H54 (cell line): ENCODE measurements around the gene LAG3.

Source experiments
- DNase-seq: peaks from one replicate; pipeline ENCODE4 v3.0.0; 2011; ENCODE audit warnings: low spot score, mixed read lengths; ENCODE audit not compliant: insufficient read length
- FAIRE-seq: peaks from 3 replicates; lab custom pipeline; 2011; peaks lifted over from hg19 to GRCh38; lab: Jason Lieb, UNC
- POLR2A ChIP-seq: IDR thresholded peaks from 2 replicates; pipeline ENCODE4 v1.6.1; 2011; ENCODE audit warnings: low read depth, mild to moderate bottlenecking, low read length

The LAG3 gene

DNA sequence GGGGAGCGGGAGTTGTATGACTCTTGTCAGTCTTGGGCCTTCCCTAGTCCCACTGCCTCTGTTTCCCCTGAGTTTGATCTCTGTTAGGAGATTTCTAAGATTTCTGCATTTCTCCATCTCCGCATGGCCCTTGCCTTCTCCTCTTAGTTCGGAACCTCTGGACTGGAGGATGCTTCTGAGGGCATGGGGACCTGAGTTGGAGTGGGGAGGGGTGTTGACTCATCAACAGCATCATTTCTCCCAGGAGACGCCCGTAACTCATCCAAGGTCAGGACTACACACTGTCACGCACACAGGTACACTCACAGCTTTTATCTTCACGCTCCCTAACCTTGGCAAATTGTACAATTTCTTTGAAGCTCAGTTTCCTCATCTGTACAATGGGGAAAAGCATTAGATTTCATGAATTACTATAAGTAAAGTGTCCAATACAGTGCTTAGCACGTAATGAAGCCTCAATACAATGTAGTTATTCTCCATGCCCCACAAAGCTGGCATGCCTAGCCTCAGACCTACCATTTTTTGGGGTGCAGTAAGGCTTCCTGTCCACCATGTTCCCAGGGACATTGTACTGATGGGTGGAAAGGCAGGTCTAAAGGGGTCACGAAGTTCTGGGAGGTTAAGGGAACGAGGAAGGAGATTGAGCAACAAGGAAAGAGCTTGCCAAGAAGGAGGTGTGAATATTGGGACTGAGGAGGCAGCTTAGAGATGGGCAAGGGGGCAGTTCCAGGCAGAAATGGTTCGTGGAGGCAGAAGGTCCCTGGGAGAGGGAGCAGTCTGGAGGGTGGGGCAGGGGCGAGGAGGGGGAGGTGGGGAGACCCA lies 600 bp upstream of the LAG3 start:
- DNase-seq (no peak), FAIRE-seq (no peak)
- TF ChIP-seq POLR2A, result no peak

- DNase-seq (no peak), FAIRE-seq (no peak)
- no peak for TF ChIP-seq POLR2A
These were observed 638 bp downstream of the LAG3 start for GRCh38 chr12:6772726-6773589.

- DNase-seq (no peak), FAIRE-seq (no peak)
- TF ChIP-seq POLR2A, result no peak
These were observed 1.5 kb downstream of the LAG3 start for GRCh38 chr12:6773590-6774351.

DNA sequence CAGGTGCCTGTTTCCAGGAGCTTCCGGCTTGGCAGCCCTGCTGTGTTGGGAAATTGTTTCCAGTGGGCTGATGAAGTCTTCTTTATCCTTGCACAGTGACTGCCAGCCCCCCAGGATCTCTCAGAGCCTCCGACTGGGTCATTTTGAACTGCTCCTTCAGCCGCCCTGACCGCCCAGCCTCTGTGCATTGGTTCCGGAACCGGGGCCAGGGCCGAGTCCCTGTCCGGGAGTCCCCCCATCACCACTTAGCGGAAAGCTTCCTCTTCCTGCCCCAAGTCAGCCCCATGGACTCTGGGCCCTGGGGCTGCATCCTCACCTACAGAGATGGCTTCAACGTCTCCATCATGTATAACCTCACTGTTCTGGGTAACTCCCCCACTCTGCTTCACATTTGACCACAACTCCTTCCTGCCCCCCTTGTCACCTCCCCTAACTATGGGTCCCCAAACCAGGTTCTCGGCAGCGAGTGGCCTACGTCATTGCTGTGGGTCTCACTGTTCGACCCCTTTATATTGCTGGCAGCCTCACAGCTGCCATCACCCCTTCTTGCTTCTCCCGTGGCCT lies 2.3 kb downstream of the LAG3 start:
- TF ChIP-seq POLR2A, result no peak
- DNase-seq (no peak), FAIRE-seq (no peak)

GRCh38 chr12:6775185-6776174 lies 3.2 kb downstream of the LAG3 start:
- no peak for TF ChIP-seq POLR2A
- no peak for DNase-seq
- no peak for FAIRE-seq

DNA sequence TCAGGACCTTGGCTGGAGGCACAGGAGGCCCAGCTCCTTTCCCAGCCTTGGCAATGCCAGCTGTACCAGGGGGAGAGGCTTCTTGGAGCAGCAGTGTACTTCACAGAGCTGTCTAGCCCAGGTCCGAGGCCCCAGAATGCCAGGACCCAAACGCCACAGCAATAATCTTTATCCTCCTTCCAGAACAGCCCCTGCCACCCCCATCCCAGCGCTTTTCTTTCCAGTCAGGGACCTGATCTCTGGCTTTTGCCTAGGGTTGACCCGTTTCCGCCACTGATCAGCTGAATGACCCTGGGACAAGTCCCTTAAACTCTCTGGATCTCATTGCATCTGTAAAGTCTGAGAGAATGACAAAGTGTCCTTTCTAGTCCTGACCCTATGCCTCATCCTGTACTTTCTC lies 5.1 kb downstream of the LAG3 start:
- no peak for FAIRE-seq
- no peak for TF ChIP-seq POLR2A
- DNase-seq, result no peak

DNA sequence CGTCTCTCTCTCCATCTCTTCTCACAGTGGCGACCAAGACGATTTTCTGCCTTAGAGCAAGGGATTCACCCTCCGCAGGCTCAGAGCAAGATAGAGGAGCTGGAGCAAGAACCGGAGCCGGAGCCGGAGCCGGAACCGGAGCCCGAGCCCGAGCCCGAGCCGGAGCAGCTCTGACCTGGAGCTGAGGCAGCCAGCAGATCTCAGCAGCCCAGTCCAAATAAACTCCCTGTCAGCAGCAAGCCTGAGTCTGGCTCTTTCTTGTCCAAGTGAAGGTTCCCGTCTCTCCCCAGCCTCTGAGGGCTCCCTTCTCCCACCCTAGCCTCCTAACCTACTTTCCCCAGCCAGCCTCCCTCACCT lies 5.9 kb downstream of the LAG3 start:
- FAIRE-seq (no peak), DNase-seq (no peak)
- no peak for TF ChIP-seq POLR2A

DNA sequence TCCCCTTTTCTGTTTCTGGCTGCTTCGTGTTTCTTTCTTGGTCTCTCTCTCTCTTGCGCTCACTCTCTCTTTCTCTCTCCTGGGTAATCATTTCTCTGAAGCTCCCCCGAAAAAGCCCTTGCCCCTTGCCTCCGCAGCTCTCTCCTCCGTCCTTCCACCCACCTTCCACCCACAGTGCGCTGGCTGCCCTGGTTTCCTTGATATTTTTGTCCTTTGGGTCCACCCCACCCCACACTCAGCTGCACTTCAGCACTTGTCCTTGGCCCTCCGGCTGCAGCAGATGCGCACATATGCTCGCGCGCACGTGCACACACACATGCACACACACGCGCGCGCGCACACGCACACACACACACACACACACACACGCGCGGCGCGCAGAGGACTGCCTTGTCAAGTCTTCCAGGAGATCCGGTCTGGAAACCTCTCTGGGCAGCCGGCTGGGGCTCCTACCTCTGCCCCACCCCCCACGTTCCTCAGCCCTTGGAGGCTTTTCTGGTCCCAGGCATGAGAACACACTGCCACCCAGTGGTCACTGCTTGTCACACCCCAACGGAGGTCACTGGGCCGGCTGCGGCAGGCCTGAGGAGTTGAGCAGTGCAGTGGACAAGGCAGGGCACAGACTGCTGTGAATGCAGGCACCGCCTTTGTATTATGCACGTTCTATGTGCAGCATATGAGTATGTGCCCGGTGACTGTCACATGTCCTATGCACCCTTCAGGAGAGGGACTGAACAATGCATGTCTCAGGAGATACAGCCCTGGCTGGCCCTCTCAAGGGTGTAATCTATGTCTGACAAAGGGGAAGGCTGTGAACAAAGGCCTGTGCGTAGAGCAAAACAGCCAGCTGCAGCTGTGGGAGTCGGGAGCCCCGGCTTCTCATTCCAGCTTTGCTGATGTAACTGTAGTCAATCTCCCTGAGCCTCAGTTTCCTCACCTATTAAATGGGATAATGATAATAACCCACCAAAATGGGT lies 6.5 kb downstream of the LAG3 start:
- DNase-seq (peak; percentile 91), FAIRE-seq (peak; percentile 86)
- TF ChIP-seq POLR2A, result no peak

DNA sequence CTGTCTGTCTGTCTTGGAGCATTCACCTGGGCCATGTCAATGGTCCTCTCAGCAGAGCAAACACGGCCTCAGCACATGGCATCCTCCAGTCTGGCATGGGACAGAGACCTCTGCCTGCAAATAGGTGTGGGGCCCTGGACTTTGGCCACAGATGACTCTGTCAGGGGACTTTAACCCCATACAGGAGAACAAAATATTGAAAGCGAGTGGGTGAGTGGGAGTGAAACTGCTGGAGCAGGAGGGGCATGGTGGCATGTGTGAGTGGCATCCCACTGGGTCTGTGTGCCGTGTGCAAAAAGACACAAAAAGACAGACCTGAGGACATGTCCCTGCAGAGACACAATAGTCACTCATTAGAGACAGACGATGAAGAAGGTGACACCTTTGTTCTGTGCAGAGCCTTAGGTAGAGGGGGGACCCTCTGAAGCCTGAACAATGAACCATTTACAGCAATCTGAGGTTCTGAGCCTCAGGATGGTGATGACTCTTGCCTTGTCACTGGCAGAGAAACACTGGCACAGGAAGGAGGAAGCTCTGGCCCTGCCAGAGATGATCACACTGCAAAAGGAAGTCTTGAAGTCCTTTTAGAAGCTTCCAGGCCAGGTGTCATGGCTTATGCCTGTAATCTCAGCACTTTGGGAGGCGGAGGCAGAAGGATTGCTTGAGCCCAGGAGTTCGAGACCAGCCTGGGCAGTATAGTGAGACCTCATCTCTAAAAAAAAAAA lies 7.5 kb downstream of the LAG3 start:
- no peak for DNase-seq
- TF ChIP-seq POLR2A, result no peak
- FAIRE-seq, result no peak

GRCh38 chr12:6780573-6780972 lies 8.3 kb downstream of the LAG3 start:
- FAIRE-seq (no peak), DNase-seq (no peak)
- TF ChIP-seq POLR2A, result no peak

DNA sequence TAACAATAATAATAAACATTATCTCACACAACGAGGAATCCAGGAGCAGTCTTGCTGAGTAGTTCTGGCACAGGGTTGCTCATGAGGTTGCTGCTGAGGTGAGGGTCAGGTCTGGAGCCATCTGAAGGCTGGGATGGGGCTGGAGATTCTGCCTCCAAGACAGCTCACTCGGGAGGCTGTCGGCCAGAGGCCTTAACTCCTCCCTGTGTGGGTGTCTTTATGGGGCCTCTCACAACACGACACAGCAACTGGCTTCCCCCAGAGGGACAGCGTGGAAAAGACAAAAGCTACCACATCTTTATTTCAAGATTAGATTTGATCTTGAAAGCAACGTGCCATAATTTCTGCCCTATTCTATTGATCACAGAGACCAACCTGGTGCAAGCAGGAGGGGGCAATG lies 9.8 kb downstream of the LAG3 start:
- FAIRE-seq, result no peak
- DNase-seq, result no peak
- TF ChIP-seq POLR2A, result no peak
